Fibroblast of villous mesenchyme (primary cell): ENCODE measurements around the gene GRIN2A. TPM values are rescaled to one million over a fixed set of nuclear protein-coding genes. Genes with fewer than 3 reads are reported as not detected.

Source experiments
- DNase-seq: peaks from one replicate; pipeline ENCODE4 v3.0.0-alpha.2; 2010; ENCODE audit warnings: low read depth
- H3K4me3 ChIP-seq: 2 replicates; pipeline ENCODE4 v1.5.1; 2011; ENCODE audit warnings: low read depth, mild to moderate bottlenecking, low read length
- CTCF ChIP-seq: IDR thresholded peaks from 2 replicates; pipeline ENCODE4 v1.5.1; 2012; ENCODE audit warnings: low read depth, mild to moderate bottlenecking, low read length; ENCODE audit not compliant: insufficient read depth
- total RNA-seq: library from RNA; depleted of rRNA; stranded (reverse); fragments of >200 nt; gene quantifications from 2 replicates; pipeline ENCODE4 v1.2.3, GENCODE V29; 2012

GRIN2A gene
- total RNA-seq, 1 donor, result 1.3 TPM

- H3K4me3 ChIP-seq, result no peak overlapping the region
- TF ChIP-seq CTCF, result no peak
- no peak for DNase-seq
Measured at GRCh38 chr16:9907752-9908151, 274.5 kb downstream of the GRIN2A start.

- TF ChIP-seq CTCF, result no peak
- DNase-seq, result no peak
- H3K4me3 ChIP-seq, result no peak overlapping the region
Measured at GRCh38 chr16:9906218-9906617, 276.0 kb downstream of the GRIN2A start.

- no peak for DNase-seq
- H3K4me3 ChIP-seq, result no peak overlapping the region
- TF ChIP-seq CTCF, result no peak
Measured at GRCh38 chr16:9904526-9904925, 277.7 kb downstream of the GRIN2A start.

GRCh38 chr16:9900576-9900975, 281.7 kb downstream of the GRIN2A start:
- no peak overlapping the region for H3K4me3 ChIP-seq
- DNase-seq, result no peak
- no peak for TF ChIP-seq CTCF

GRCh38 chr16:9898555-9898954, 283.7 kb downstream of the GRIN2A start:
- DNase-seq, result no peak
- no peak for TF ChIP-seq CTCF
- no peak overlapping the region for H3K4me3 ChIP-seq

- no peak for TF ChIP-seq CTCF
- DNase-seq, result no peak
- H3K4me3 ChIP-seq, result no peak overlapping the region
Measured at GRCh38 chr16:9898124-9898523, 284.1 kb downstream of the GRIN2A start.

GRCh38 chr16:9895817-9896216, 286.4 kb downstream of the GRIN2A start:
- DNase-seq, result no peak
- no peak overlapping the region for H3K4me3 ChIP-seq
- no peak for TF ChIP-seq CTCF
